Activated naive CD4-positive, alpha-beta T cell treated with anti-CD3 and anti-CD28 coated beads for 36 hours (primary cell): ENCODE data around the gene CFAP46. TPM values are rescaled to one million over a fixed set of nuclear protein-coding genes. Genes with fewer than 3 reads are reported as not detected.

Source experiments
- CTCF ChIA-PET: fragments of 350-600 bp; sonication (Branson Sonifier 250); formaldehyde crosslinking; loops from one replicate; lab custom pipeline; 2021; ENCODE audit warnings: antibody characterized with exemption; lab: Charles Lee
- DNase-seq: peaks from one replicate; pipeline ENCODE4 v3.0.0-alpha.2; 2020
- H3K27ac Mint-ChIP-seq: one replicate; pipeline ENCODE4 v1.8.0; 2021; ENCODE audit warnings: mild to moderate bottlenecking, mixed read lengths
- H3K27me3 Mint-ChIP-seq: one replicate; pipeline ENCODE4 v1.8.0; 2021; ENCODE audit warnings: low read depth, mixed read lengths
- H3K36me3 Mint-ChIP-seq: one replicate; pipeline ENCODE4 v1.8.0; 2021; ENCODE audit warnings: low read depth, mixed read lengths
- H3K4me1 Mint-ChIP-seq: one replicate; pipeline ENCODE4 v1.8.0; 2021; ENCODE audit warnings: low read depth, mixed read lengths
- H3K4me3 Mint-ChIP-seq: one replicate; pipeline ENCODE4 v1.8.0; 2021; ENCODE audit warnings: mild to moderate bottlenecking, moderate library complexity, mixed read lengths
- H3K9me3 Mint-ChIP-seq: one replicate; pipeline ENCODE4 v1.8.0; 2021; ENCODE audit warnings: mixed read lengths
- intact Hi-C: fragments of 100-400 bp; cut with micrococcal nuclease; formaldehyde crosslinking; loops from one replicate; pipeline ENCODE4 v1.15.1; 2023
- total RNA-seq, 2 experiments: library from RNA; stranded (reverse); gene quantifications; one replicate each; pipeline ENCODE4 v1.2.3, GENCODE V29; 2021

The CFAP46 gene
- total RNA-seq, 2 experiments from 2014 or later = not detected

DNA sequence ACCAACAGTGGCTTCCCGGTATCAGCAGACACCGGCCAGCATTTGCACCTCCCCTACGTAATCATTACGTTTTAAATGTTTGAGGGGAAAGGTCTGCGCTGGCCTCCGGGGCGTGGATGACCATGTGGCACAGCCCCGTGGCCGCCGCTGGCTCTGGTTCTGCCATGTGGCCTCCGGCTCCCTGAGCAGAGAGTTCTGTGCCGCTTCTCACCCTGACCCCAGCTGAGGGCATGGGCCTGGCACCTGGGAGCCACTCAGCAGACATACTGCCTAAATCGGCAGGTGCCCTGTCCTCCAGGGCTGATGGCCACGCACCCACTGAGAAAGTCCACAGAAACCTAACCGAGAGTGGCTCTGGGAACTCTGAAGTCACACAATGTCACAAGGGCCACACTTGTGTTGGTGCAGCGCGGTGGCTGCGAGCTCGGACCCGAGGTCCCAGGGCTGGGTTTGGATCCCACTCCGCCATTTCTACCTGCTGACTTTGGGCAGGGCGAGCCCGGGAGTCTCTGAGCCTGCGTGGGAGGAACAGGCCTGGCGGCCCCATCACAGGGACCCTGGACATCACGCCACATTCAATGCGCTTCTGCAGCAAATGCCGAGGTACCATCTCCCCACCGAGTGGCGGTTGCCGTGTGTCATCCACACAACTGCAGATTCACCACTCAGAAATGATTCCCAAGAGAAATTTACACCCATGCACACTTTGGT, 25.3 kb downstream of the CFAP46 start:
- intact Hi-C loops = no loop called here
- no peaks in the 10 kb centered on the region for H3K36me3 Mint-ChIP-seq
- no peak overlapping the region for H3K4me3 Mint-ChIP-seq
- DNase-seq = no peak
- no peaks in the 10 kb centered on the region for H3K4me1 Mint-ChIP-seq
- H3K9me3 Mint-ChIP-seq = no peaks in the 10 kb centered on the region
- CTCF ChIA-PET = no interaction called here
- no peaks in the 10 kb centered on the region for H3K27me3 Mint-ChIP-seq
- H3K27ac Mint-ChIP-seq = no peak overlapping the region

DNA sequence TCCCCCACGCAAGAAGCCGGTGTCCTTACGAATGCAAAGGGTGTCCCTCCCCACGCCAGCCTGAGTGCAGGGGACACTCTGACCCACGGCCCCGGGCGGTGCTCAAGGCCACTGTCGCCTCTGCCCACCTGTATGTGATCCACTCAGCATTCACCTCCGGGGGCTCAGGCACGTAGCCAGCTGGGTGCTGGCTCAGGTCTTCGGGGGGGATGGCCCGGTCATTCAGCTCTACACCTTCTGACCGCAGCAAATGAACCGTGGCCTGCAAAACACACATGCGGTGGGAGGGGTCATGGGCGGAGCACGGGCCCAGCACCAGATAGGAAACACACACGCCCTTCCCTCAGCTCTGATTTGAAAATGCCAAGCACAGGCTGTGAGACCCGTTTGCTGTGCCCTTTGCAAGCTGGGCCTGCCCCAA, 25.9 kb downstream of the CFAP46 start:
- no peaks in the 10 kb centered on the region for H3K27me3 Mint-ChIP-seq
- no peaks in the 10 kb centered on the region for H3K9me3 Mint-ChIP-seq
- no peaks in the 10 kb centered on the region for H3K36me3 Mint-ChIP-seq
- CTCF ChIA-PET = no interaction called here
- no peak overlapping the region for H3K27ac Mint-ChIP-seq
- intact Hi-C loops = no loop called here
- DNase-seq = no peak
- H3K4me3 Mint-ChIP-seq = no peak overlapping the region
- no peaks in the 10 kb centered on the region for H3K4me1 Mint-ChIP-seq

DNA sequence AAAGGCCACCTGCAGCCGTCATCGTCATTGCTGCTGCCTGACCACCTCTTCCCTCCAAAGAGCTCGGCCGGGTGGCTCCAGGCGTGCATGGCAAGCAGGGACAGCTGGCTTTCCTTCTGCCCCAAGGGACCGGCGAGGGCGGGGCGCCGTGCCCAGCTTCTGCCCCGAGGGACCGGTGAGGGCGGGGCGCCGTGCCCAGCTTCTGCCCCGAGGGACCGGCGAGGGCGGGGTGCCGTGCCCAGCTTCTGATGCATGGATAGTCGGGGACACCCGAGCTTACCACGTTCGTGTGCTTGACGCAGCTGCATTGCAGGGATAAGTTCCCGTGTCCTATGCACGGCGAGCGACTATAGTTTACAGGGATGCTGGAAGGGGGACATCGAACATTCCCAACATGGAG, 27.0 kb downstream of the CFAP46 start:
- Mint-ChIP-seq H3K4me3 (no peak overlapping the region), H3K27me3 (peaks cover under 1% of the 10 kb centered on the region), H3K36me3 (no peaks in the 10 kb centered on the region), H3K4me1 (no peaks in the 10 kb centered on the region), H3K27ac (no peak overlapping the region), H3K9me3 (no peaks in the 10 kb centered on the region)
- intact Hi-C loops = no loop called here
- DNase-seq = no peak
- CTCF ChIA-PET = no interaction called here

DNA sequence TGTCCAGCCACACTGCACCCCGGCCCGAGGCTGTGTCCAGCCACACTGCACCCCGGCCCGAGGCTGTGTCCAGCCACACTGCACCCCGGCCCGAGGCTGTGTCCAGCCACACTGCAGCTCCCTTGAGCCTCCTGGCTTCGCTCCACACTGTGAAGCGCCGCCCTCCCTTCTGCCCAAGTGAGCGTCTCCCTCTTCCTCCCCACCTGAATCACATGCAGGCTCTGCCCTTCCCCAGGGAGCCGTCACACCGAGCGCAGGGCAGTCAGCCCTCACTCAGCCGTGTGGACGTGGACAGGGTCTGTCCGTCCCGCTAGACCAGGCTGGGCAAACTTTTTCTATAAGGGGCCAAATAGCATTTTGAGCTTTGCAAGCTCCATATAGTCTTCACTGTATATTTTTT, 27.6 kb downstream of the CFAP46 start:
- Mint-ChIP-seq H3K36me3 (no peaks in the 10 kb centered on the region), H3K27ac (no peak overlapping the region), H3K4me3 (no peak overlapping the region), H3K4me1 (no peaks in the 10 kb centered on the region), H3K9me3 (no peaks in the 10 kb centered on the region), H3K27me3 (peaks cover 2% of the 10 kb centered on the region)
- CTCF ChIA-PET = no interaction called here
- DNase-seq = no peak
- intact Hi-C loops = no loop called here

DNA sequence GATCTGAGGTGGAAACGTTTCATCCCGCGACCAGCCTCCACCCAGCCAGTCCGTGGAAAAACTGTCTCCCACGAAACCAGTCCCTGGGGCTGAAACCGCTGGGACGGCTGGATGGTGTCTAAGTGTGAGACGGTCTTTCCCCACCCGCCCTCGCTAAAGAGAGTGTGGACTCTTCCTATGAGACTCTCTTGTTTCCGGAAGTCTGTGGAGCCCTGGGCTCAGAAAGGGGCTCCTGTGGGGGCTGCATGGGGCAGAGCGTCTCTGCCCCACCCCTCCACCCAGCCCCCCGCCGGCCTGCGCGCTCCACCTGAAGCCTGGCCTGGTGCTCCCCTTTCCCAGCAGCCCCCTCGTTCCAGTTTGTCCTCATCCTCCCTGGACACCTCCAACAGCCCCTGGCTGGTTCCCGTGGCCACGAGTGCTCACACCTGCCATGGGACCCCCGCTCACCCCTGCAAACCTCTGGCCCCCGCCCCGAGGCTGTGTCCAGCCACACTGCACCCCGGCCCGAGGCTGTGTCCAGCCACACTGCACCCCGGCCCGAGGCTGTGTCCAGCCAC, 28.7 kb downstream of the CFAP46 start:
- Mint-ChIP-seq H3K27me3 (peaks cover 2% of the 10 kb centered on the region), H3K9me3 (no peaks in the 10 kb centered on the region), H3K4me3 (no peak overlapping the region), H3K27ac (no peak overlapping the region), H3K36me3 (no peaks in the 10 kb centered on the region), H3K4me1 (no peaks in the 10 kb centered on the region)
- DNase-seq = no peak
- intact Hi-C loops = no loop called here
- CTCF ChIA-PET = no interaction called here

DNA sequence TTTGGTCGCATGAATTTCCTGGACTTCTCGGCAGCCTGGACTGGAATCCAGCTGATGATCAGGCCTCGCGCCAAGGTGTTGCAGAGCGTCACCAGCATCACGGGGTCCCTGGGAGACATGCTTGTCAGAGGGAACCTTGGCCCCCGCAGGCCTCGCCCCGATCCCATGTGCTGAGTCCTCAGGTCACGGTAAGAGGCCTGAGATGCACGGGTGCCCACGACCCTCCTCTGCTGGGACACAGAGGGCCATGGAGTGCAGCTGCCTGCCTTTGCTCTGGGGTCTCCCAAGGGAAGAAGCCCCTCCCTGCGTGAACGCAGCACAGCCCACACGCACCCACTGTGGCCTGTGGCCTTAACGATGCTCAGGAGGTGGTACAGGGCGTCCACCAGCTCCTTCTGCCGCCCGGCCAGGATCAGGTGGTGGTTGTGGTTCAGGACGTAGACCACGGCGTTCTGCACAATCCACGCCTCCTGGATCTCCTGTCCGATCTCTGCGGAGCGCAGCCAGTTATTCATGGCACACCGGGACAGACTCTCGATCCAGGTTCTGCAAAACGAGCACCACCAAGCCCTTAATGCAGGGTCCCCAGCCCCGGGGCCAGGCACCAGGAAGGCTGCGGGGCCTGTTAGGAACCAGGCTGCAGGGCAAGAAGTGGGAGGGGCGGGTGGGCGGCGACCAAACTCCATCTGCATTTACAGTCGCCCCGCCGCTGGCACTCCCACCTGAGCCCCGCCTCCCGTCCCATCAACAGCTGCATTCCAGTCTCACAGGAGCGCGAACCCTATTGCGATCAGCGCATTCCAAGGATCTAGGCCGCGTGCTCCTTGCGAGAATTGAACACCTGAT, 29.4 kb downstream of the CFAP46 start:
- CTCF ChIA-PET = no interaction called here
- no peaks in the 10 kb centered on the region for H3K9me3 Mint-ChIP-seq
- intact Hi-C loops = no loop called here
- no peak for DNase-seq
- H3K4me3 Mint-ChIP-seq = no peak overlapping the region
- peaks cover 2% of the 10 kb centered on the region for H3K27me3 Mint-ChIP-seq
- no peaks in the 10 kb centered on the region for H3K36me3 Mint-ChIP-seq
- no peak overlapping the region for H3K27ac Mint-ChIP-seq
- no peaks in the 10 kb centered on the region for H3K4me1 Mint-ChIP-seq

DNA sequence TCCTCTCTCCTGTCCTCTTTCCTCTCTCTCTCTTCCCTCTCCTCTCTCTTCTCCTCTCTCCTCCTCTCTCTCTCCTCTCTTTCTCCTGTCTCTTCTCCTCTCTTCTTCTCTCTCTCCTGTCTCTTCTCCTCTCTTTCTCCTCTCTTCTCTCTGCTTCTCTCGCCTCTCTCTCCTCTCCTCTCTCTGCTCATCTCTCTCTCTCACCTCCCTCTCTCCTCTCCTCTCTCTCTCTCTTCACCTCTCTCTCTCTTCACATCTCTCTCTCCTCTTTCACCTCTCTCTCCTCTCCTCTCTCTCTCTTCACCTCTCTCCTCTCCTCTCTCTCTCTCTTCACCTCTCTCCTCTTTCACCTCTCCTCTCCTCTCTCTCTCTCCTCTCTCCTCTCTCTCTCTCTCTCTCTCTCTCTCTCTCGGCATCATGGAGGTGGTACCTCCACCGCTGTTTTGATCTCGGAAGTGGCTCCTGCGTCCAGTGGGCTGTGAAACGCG, 30.1 kb downstream of the CFAP46 start:
- Mint-ChIP-seq H3K36me3 (no peaks in the 10 kb centered on the region), H3K27me3 (peaks cover 4% of the 10 kb centered on the region), H3K4me3 (no peak overlapping the region), H3K4me1 (no peaks in the 10 kb centered on the region), H3K27ac (no peak overlapping the region), H3K9me3 (no peaks in the 10 kb centered on the region)
- CTCF ChIA-PET = no interaction called here
- no peak for DNase-seq
- intact Hi-C loops = no loop called here

DNA sequence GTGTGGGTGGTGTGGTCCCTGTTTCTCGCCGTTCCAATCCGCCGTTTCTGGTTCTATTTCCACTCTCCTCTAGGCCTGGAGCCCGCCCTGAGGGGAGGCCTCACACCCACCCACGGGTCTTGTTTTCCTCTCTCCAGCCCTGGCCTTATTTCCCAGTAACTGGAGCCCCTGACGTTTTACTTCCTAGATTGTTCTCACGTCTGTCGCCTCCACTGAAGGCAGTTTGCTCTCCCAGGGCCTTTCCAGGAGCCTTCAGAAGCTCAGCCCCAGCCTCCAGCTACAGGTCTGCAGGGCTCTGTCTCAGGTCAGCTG, 30.6 kb downstream of the CFAP46 start:
- Mint-ChIP-seq H3K27me3 (peaks cover 4% of the 10 kb centered on the region), H3K4me1 (no peaks in the 10 kb centered on the region), H3K27ac (no peak overlapping the region), H3K4me3 (no peak overlapping the region), H3K9me3 (no peaks in the 10 kb centered on the region), H3K36me3 (no peaks in the 10 kb centered on the region)
- CTCF ChIA-PET = no interaction called here
- DNase-seq = no peak
- intact Hi-C loops = no loop called here

DNA sequence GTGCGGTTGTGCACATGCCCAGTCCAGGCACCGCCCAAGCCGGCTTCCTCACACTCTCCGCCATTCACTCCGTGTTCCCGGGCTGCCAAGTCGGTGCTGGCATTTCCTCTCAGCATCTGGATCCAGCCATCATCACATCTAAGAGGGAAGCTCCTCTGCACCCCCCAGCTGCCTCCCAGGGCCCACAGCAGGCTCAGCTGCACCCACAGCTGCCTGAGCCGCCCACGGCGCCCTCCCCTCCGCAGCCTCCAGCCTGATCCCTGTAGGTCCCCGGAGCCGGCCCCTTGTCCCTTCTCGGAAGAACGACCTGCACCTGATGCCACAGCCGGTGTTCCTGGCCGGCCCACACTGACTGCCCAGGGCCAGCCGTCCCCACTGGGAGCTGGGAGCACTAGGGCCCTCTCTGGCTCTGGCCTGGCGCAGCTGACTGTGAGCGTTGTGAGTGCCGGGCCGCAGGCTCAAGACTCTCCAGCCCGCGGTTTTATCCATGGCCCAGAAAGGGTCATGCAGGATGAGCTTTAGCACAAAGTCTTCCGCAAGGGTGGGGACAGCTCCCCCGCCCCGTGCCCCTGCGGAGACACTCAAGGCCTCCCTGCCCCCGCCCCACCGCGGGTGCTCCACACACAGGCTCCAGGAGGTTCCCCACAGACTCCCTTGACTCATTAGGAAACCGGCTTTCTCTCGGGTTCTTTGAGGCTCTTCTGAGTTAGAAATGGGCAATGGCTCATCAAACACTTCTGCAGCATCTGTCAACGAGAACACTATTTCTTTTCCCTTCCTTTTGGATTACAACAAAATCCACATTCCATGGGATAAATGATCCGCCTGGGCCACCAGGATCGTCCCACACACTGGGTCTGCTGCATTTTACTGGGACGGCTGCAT, 31.2 kb downstream of the CFAP46 start:
- Mint-ChIP-seq H3K4me1 (no peaks in the 10 kb centered on the region), H3K9me3 (no peaks in the 10 kb centered on the region), H3K27ac (no peak overlapping the region), H3K27me3 (peaks cover 4% of the 10 kb centered on the region), H3K4me3 (no peak overlapping the region), H3K36me3 (no peaks in the 10 kb centered on the region)
- CTCF ChIA-PET = no interaction called here
- intact Hi-C loops = no loop called here
- DNase-seq = no peak

DNA sequence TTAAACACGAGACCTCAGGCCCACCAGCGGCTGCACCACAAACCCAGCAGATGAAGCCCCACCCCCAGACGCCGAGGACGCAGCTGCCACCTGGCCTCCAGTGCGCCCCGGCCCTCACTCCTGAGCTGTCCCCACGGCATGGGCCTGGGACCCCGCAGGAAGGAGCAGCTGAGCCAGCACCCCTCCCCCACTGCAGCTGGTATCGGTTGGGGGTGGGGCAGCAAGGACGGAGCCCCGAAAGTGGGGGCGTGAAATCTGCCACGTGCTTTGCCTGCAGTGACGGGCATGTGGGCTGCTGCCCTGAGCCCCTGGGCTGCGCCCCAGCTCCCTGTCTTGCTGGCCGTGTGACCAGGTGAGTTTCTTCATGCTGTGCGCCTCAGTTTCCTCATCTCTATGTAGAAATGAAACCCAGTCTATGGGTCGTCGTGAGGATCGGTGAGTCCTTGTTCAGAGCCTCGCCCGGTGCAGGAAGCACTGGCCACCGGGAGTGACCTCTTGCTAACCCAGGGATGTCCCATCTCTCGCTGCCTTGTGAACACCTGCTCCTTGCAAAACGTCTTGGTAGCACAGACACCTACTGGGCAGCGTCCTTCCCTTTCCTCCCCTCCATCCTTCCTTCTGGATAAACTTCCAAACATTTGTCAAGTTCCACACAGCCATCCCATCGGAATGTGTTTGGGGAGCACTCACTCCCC, 32.0 kb downstream of the CFAP46 start:
- no peak for DNase-seq
- Mint-ChIP-seq H3K4me1 (no peaks in the 10 kb centered on the region), H3K4me3 (no peak overlapping the region), H3K9me3 (no peaks in the 10 kb centered on the region), H3K27me3 (peaks cover 4% of the 10 kb centered on the region), H3K27ac (no peak overlapping the region), H3K36me3 (no peaks in the 10 kb centered on the region)
- CTCF ChIA-PET = interaction anchor here (0.6 kb wide), 1 partner anchor 143 kb away, joined by 4 read pairs; no protein-coding TSS in a partner anchor
- intact Hi-C loops = no loop called here

DNA sequence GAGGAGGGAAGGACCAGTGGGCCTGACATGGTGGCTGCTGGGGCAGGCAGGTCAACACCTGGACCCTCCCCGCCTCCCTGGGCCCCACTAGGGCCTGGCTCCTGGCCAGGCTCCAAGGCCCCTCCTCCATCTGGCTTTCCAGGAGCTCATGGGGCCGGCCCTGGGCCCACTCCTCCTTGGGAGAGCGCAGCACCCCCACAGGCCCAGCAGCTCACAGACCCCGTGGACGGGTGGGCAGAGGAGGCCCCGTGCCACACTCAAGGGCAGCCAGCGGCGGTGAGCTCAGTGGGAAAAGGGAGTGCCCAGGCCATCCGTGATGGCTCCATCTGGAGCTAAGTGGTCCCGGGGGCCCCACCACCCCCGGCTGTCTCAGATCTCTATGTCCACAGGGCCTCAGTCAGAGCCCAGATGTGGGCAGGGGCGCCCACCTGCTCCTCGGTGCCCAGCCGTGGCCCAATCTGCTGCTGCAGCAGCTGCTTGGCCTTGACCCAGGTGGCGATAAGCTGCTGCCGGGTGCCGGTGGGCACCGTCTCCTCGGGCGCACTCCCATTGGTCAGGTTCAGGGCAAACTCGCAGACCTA, 32.8 kb downstream of the CFAP46 start:
- no peaks in the 10 kb centered on the region for H3K36me3 Mint-ChIP-seq
- peaks cover 6% of the 10 kb centered on the region for H3K4me1 Mint-ChIP-seq
- intact Hi-C loops = loop anchor here (10.0 kb wide), 1 partner anchor 395 kb away; the partner anchor contains the start of genes TUBGCP2 and ZNF511
- H3K4me3 Mint-ChIP-seq = no peak overlapping the region
- no peaks in the 10 kb centered on the region for H3K9me3 Mint-ChIP-seq
- DNase-seq = no peak
- CTCF ChIA-PET = interaction anchor here (0.6 kb wide), 1 partner anchor 144 kb away, joined by 4 read pairs; no protein-coding TSS in a partner anchor
- H3K27me3 Mint-ChIP-seq = peaks cover 6% of the 10 kb centered on the region
- no peak overlapping the region for H3K27ac Mint-ChIP-seq
